Mesendoderm (in vitro differentiated cells): Measurements from ENCODE around the gene MFRP.

Experiments used
- DNase-seq: peaks from one replicate; pipeline ENCODE4 v3.0.0; 2013
- H2AK5ac ChIP-seq: 2 replicates; pipeline ENCODE4 v1.6.1; 2013; ENCODE audit warnings: low read length, inconsistent platforms
- H2BK120ac ChIP-seq: 2 replicates; pipeline ENCODE4 v1.6.1; 2013; ENCODE audit warnings: low read depth, mild to moderate bottlenecking, low read length, moderate library complexity, mixed read lengths
- H2BK15ac ChIP-seq: replicated peaks from 2 replicates; pipeline ENCODE4 v1.6.1; 2013; ENCODE audit warnings: low read depth, mild to moderate bottlenecking, moderate library complexity
- H2BK5ac ChIP-seq: 2 replicates; pipeline ENCODE4 v1.6.1; 2013; ENCODE audit warnings: low read length, inconsistent platforms
- H3K18ac ChIP-seq: 2 replicates; pipeline ENCODE4 v1.6.1; 2013; ENCODE audit warnings: mild to moderate bottlenecking, low read length, mixed read lengths
- H3K23ac ChIP-seq: one replicate; pipeline ENCODE4 v1.6.1; 2013; ENCODE audit warnings: low read length
- H3K27ac ChIP-seq: 2 replicates; pipeline ENCODE4 v1.5.1; 2013; ENCODE audit warnings: low read depth, mild to moderate bottlenecking, inconsistent platforms, low read length, moderate library complexity
- H3K27me3 ChIP-seq: 2 replicates; pipeline ENCODE4 v1.6.1; 2013; ENCODE audit warnings: low read length, control low read depth, mild to moderate bottlenecking, inconsistent platforms; ENCODE audit not compliant: insufficient read depth, poor library complexity
- H3K36me3 ChIP-seq: 2 replicates; pipeline ENCODE4 v1.6.1; 2013; ENCODE audit warnings: low read length, inconsistent platforms; ENCODE audit not compliant: control insufficient read depth, insufficient read depth
- H3K4ac ChIP-seq: one replicate; pipeline ENCODE4 v1.6.1; 2013; ENCODE audit warnings: low read depth, mild to moderate bottlenecking, low read length, moderate library complexity
- H3K4me1 ChIP-seq: 2 replicates; pipeline ENCODE4 v1.6.1; 2013; ENCODE audit warnings: low read depth, low read length, inconsistent platforms; ENCODE audit not compliant: control insufficient read depth
- H3K4me2 ChIP-seq: 2 replicates; pipeline ENCODE4 v1.6.1; 2013; ENCODE audit warnings: low read length
- H3K4me3 ChIP-seq: 2 replicates; pipeline ENCODE4 v1.5.1; 2013; ENCODE audit warnings: mild to moderate bottlenecking, low read length
- H3K56ac ChIP-seq: one replicate; pipeline ENCODE4 v1.6.1; 2013; ENCODE audit warnings: low read length
- H3K79me1 ChIP-seq: 2 replicates; pipeline ENCODE4 v1.6.1; 2013; ENCODE audit warnings: low read length, inconsistent platforms
- H3K79me2 ChIP-seq: 2 replicates; pipeline ENCODE4 v1.6.1; 2013; ENCODE audit warnings: mild to moderate bottlenecking, low read length; ENCODE audit not compliant: control insufficient read depth, insufficient read depth
- H3K9ac ChIP-seq: 2 replicates; pipeline ENCODE4 v1.6.1; 2013; ENCODE audit warnings: low read length, inconsistent platforms
- H4K5ac ChIP-seq: one replicate; pipeline ENCODE4 v1.6.1; 2013; ENCODE audit warnings: low read length
- H4K8ac ChIP-seq: one replicate; pipeline ENCODE4 v1.6.1; 2013; ENCODE audit warnings: low read depth, mild to moderate bottlenecking, control low read depth, low read length, moderate library complexity
- WGBS: extraction: QIAGEN DNeasy Blood & Tissue Kit; methylation state at CpG from one replicate; pipeline ENCODE4 v1.1.7; 2013; ENCODE audit warnings: low lambda C conversion rate, missing lambda C conversion rate; ENCODE audit not compliant: insufficient coverage; ENCODE audit errors: extremely low coverage; 5-methylcytosine and 5-hydroxymethylcytosine counted together

The MFRP gene

DNA sequence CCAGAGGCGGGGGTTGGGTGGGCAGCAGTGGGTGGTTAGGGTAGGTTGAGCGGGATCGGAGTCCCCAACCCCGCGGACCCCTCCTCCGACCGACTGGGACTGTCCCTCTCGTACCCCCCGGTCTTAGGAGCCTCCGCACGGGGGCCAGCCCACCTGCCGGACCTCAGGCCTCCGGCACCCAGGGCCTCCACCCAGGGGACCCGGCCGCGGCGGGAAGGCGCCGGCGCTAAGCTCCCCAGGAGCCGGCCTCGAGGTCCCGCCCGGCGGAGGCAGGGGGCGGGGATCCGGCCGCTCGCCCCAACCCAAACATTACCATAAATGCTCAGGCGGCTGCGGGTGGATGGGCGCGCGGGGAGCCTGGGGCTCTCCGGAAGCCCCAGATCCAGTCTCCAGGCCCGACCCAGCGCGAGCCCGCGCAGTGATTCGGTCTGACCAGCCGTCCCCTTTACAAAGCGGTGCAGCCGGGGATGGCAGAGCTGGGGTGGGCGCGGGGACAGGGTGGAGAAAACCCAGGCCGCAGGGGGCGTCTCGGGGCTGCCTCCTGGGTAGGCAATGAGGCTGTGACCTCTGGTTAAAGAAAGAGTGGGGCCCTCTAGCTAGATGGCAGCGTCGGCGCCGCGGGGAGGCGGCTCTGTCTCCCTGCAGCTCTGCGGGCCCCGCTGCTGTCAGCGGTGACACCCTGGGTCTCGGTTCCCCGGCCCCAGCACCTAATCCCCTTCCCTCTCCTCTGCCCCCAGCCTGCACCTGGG is 25.6 kb downstream of the MFRP start:
- H2BK15ac ChIP-seq, result no peak overlapping the region
- peak overlapping the region; percentile 51 for H2BK5ac ChIP-seq
- no peaks in the 10 kb centered on the region for H3K79me1 ChIP-seq
- peak overlapping the region; percentile 50 for H2BK120ac ChIP-seq
- H3K79me2 ChIP-seq, result no peaks in the 10 kb centered on the region
- H3K27me3 ChIP-seq, result no peaks in the 10 kb centered on the region
- peak overlapping the region; percentile 95 for H3K27ac ChIP-seq
- no peaks in the 10 kb centered on the region for H3K36me3 ChIP-seq
- H3K4me2 ChIP-seq, result peak overlapping the region; percentile 63
- peak; percentile 86 for DNase-seq
- no CpG with 5 or more reads among the region's 60 CpGs for WGBS
- H3K4me1 ChIP-seq, result peaks cover 31% of the 10 kb centered on the region
- H3K9ac ChIP-seq, result peak overlapping the region; percentile 63
- H3K56ac ChIP-seq, result peak overlapping the region; percentile 92
- H4K5ac ChIP-seq, result no peak overlapping the region
- peak overlapping the region; percentile 15 for H3K4me3 ChIP-seq
- H2AK5ac ChIP-seq, result no peak overlapping the region
- peak overlapping the region; percentile 82 for H3K4ac ChIP-seq
- H3K18ac ChIP-seq, result peak overlapping the region; percentile 89
- peak overlapping the region; percentile 58 for H4K8ac ChIP-seq
- peak overlapping the region; percentile 24 for H3K23ac ChIP-seq

- Histone ChIP-seq H3K18ac (peak overlapping the region; percentile 89), H4K5ac (no peak overlapping the region), H3K4me1 (peaks cover 36% of the 10 kb centered on the region), H3K79me1 (peaks cover 2% of the 10 kb centered on the region), H3K4ac (peak overlapping the region; percentile 82), H3K4me3 (no peak overlapping the region), H3K27me3 (no peaks in the 10 kb centered on the region), H3K36me3 (no peaks in the 10 kb centered on the region), H2AK5ac (no peak overlapping the region), H3K9ac (peak overlapping the region; percentile 63), H2BK5ac (peak overlapping the region; percentile 51), H3K23ac (peak overlapping the region; percentile 24), H2BK120ac (peak overlapping the region; percentile 50), H2BK15ac (no peak overlapping the region), H3K27ac (peak overlapping the region; percentile 95), H3K79me2 (no peaks in the 10 kb centered on the region), H3K56ac (peak overlapping the region; percentile 92), H4K8ac (peak overlapping the region; percentile 58), H3K4me2 (peak overlapping the region; percentile 42)
- no CpG with 5 or more reads among the region's 17 CpGs for WGBS
- peak; percentile 83 for DNase-seq
Measured at GRCh38 chr11:119320240-119320775, 26.2 kb downstream of the MFRP start.

DNA sequence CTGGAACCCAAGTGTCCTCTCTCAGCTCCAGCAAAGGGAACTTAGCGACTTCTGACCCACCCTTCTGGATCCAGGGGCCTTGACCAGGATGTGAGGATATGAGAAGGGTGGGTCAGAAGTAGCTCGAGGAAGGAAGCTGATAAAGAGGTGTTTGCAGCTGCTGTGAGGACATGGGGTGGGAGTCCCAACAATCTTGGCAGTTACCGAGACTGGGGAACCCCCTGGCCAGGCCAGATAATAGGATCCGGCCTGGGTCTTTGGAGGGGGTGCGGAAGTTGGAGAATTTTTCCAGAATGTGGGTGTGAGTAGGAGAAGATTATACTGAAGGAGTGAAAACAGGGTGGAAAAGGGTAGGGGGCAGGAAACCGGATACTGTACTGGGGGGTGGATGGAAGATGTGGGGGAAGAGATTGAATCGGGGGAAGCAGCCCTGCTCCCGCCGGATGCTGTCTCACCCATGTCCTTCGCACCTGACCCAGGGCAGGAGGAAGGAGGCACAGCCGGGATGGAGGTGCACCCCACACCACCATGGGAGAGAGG is 26.7 kb downstream of the MFRP start:
- no peak overlapping the region for H3K4me2 ChIP-seq
- H3K27ac ChIP-seq, result peak overlapping the region; percentile 84
- H2BK5ac ChIP-seq, result peak overlapping the region; percentile 85
- peak overlapping the region; percentile 92 for H3K56ac ChIP-seq
- no peaks in the 10 kb centered on the region for H3K27me3 ChIP-seq
- peaks cover 37% of the 10 kb centered on the region for H3K4me1 ChIP-seq
- no peaks in the 10 kb centered on the region for H3K79me2 ChIP-seq
- H3K4me3 ChIP-seq, result no peak overlapping the region
- peak overlapping the region; percentile 7 for H2AK5ac ChIP-seq
- no peak overlapping the region for H3K23ac ChIP-seq
- H2BK120ac ChIP-seq, result peak overlapping the region; percentile 50
- WGBS, result no CpG with 5 or more reads among the region's 11 CpGs
- H4K5ac ChIP-seq, result peak overlapping the region; percentile 52
- peaks cover 2% of the 10 kb centered on the region for H3K79me1 ChIP-seq
- peak overlapping the region; percentile 82 for H3K4ac ChIP-seq
- DNase-seq, result no peak
- no peaks in the 10 kb centered on the region for H3K36me3 ChIP-seq
- H2BK15ac ChIP-seq, result no peak overlapping the region
- no peak overlapping the region for H4K8ac ChIP-seq
- peak overlapping the region; percentile 89 for H3K18ac ChIP-seq
- H3K9ac ChIP-seq, result peak overlapping the region; percentile 31

GRCh38 chr11:119319136-119319699 is 27.3 kb downstream of the MFRP start:
- H3K18ac ChIP-seq, result peak overlapping the region; percentile 63
- H3K36me3 ChIP-seq, result no peaks in the 10 kb centered on the region
- peaks cover 37% of the 10 kb centered on the region for H3K4me1 ChIP-seq

DNA sequence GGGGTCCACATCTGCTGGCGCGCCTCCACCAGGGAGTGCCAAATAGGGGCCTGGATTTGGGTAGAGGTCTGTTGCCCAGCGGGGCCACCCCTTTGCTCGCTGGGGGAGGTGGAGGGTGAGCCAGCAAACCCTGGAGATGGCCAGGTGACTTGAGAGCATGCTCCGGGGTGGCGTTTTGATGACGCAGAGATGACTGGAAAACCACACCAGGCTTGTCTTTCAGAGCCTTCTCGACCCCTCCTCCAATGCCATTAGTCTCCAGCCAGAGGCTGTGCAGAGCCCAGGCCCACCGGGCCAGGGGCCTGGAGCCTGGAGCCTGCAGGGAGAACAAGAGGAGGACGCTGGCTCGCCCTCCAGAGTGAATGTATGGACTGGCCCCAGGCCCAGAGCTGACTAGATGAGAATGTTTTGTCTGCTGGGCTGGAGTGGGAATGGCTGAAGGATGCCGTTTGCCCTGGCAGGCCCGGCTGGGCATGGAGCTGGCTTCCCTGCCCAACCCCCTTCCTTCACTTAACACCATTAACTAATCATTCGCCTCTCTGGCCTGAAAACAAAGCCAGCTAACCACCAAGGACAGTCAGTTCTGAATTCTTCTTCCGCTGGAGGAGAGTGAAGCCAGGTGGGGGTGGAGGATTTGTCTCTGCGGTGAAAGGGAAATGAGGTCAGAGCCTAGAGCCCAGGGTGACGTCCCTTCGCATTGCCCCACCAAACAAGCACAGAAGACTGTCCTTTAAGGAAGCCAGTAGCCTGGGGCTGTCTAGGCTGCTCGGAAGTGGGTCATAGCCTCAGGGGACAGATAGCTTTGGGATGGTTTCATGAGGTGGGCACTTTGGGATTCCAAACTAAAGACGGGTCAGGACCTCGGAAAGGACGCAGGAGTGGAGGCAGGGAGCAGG is 28.0 kb downstream of the MFRP start:
- H2AK5ac ChIP-seq, result peak overlapping the region; percentile 38
- no peak overlapping the region for H2BK120ac ChIP-seq
- peaks cover 37% of the 10 kb centered on the region for H3K4me1 ChIP-seq
- no peaks in the 10 kb centered on the region for H3K27me3 ChIP-seq
- H3K9ac ChIP-seq, result peak overlapping the region; percentile 52
- H3K56ac ChIP-seq, result peak overlapping the region; percentile 92
- WGBS, result no CpG with 5 or more reads among the region's 22 CpGs
- peaks cover 4% of the 10 kb centered on the region for H3K79me1 ChIP-seq
- H3K23ac ChIP-seq, result no peak overlapping the region
- peak overlapping the region; percentile 63 for H3K18ac ChIP-seq
- H3K4me2 ChIP-seq, result no peak overlapping the region
- H4K8ac ChIP-seq, result peak overlapping the region; percentile 7
- no peaks in the 10 kb centered on the region for H3K79me2 ChIP-seq
- H4K5ac ChIP-seq, result no peak overlapping the region
- peak overlapping the region; percentile 81 for H3K4ac ChIP-seq
- H2BK15ac ChIP-seq, result no peak overlapping the region
- H2BK5ac ChIP-seq, result peak overlapping the region; percentile 85
- no peak overlapping the region for H3K4me3 ChIP-seq
- DNase-seq, result peak; percentile 97
- H3K36me3 ChIP-seq, result no peaks in the 10 kb centered on the region
- peak overlapping the region; percentile 84 for H3K27ac ChIP-seq

More at GRCh38 chr11:119319136-119319699, 27.3 kb downstream of the MFRP start:
- H3K56ac ChIP-seq, result peak overlapping the region; percentile 92
- H3K4ac ChIP-seq, result peak overlapping the region; percentile 81
- H2BK15ac ChIP-seq, result no peak overlapping the region
- H4K5ac ChIP-seq, result peak overlapping the region; percentile 52
- H3K4me3 ChIP-seq, result no peak overlapping the region
- peak overlapping the region; percentile 84 for H3K27ac ChIP-seq
- no peaks in the 10 kb centered on the region for H3K27me3 ChIP-seq
- peaks cover 4% of the 10 kb centered on the region for H3K79me1 ChIP-seq
- peak overlapping the region; percentile 20 for H2BK120ac ChIP-seq
- no peak for DNase-seq
- H3K9ac ChIP-seq, result peak overlapping the region; percentile 52
- H3K4me2 ChIP-seq, result no peak overlapping the region
- H3K79me2 ChIP-seq, result no peaks in the 10 kb centered on the region
- peak overlapping the region; percentile 85 for H2BK5ac ChIP-seq
- no peak overlapping the region for H4K8ac ChIP-seq
- no CpG with 5 or more reads among the region's 8 CpGs for WGBS
- H2AK5ac ChIP-seq, result peak overlapping the region; percentile 38
- H3K23ac ChIP-seq, result no peak overlapping the region
